ENCODE measurements around the gene PML. TPM values are rescaled to one million over a fixed set of nuclear protein-coding genes. Genes with fewer than 3 reads are reported as not detected.

Gene PML
- total RNA-seq, 1 experiment from 2014 or later, result 24.6 TPM

DNA sequence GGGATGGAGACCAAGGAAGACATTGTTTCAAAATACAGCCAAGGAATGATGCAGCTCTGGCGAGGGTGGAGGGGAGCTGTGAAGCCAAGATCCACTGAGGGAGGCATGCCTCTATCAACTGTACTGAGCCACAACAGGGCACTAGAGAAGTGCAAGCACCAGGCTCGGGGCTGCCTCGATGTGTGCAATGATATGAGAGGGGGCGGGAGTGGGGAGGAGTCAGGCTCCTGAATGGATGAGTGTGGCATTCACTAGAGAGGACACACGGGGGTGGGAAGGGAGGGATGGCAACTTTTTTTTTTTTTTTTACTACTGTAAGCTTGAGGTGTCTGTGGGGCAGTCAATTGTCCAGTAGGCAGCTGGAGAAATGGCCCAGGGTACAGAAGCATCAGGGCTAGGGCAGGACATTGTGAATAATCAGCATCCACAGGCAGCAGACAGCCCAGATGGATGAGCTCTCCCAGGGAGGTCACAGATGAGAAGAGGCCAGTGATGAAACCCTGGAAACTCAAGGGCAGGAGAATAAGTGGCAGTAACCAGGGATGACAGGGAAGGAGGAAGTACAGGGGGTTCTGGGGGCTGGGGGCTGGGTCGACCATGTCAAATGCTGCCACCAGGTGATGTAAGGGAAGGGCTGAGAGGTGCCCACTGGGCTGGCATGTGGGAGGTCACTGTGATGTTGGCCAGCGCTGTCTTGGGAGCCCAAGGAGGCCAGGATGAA, 8.3 kb upstream of the PML start:
- Histone ChIP-seq H3K4me1 (ENCODE audit: insufficient read depth, low read length) (no peaks in the 10 kb centered on the region), H3K9me3 (ENCODE audit: control insufficient read depth, low read depth, low read length) (no peaks in the 10 kb centered on the region), H3K18ac (ENCODE audit: insufficient read length, low read depth, low read length) (no peak overlapping the region), H3K27me3 (ENCODE audit: insufficient read depth, low read length) (no peaks in the 10 kb centered on the region), H3K4ac (ENCODE audit: low read depth, low read length) (no peak overlapping the region), H3K56ac (ENCODE audit: insufficient read length, low read depth, low read length) (no peak overlapping the region), H2BK20ac (ENCODE audit: low read depth, low read length, poor library complexity, severe bottlenecking) (no peak overlapping the region), H3K23ac (ENCODE audit: insufficient read length, low read depth, low read length) (no peak overlapping the region), H4K20me1 (ENCODE audit: control insufficient read depth, insufficient read depth, insufficient read length) (no peaks in the 10 kb centered on the region), H4K5ac (ENCODE audit: insufficient read length, low read depth, low read length) (no peak overlapping the region), H2BK12ac (ENCODE audit: insufficient read length, low read depth, low read length) (no peak overlapping the region), H2BK5ac (ENCODE audit: insufficient read length, low read length) (no peak overlapping the region), H3K14ac (ENCODE audit: insufficient read depth, low read length) (no peak overlapping the region), H2AK5ac (ENCODE audit: insufficient read length, low read length) (no peak overlapping the region), H2BK120ac (ENCODE audit: low read depth, low read length, poor library complexity, severe bottlenecking) (no peak overlapping the region), H3K4me2 (ENCODE audit: insufficient read depth, insufficient read length, low read length) (no peak overlapping the region), H2AFZ (ENCODE audit: low read length) (no peak overlapping the region), H3K27ac (ENCODE audit: insufficient read length, low read depth, low read length) (no peak overlapping the region), H2BK15ac (ENCODE audit: low read depth, low read length) (no peak overlapping the region), H3K9ac (ENCODE audit: extremely low read depth, insufficient read length, low read length) (no peak overlapping the region), H3K79me2 (ENCODE audit: insufficient read depth, low read length) (no peaks in the 10 kb centered on the region), H4K8ac (replicated peaks; ENCODE audit: insufficient read length, low read depth, low read length) (no peak overlapping the region), H3T11ph (ENCODE audit: low read length) (no peak overlapping the region), H3K79me1 (ENCODE audit: insufficient read depth, low read depth, low read length, poor library complexity, severe bottlenecking) (no peaks in the 10 kb centered on the region), H4K91ac (ENCODE audit: insufficient read length, low read depth, low read length) (no peak overlapping the region), H3K23me2 (ENCODE audit: insufficient read length, low read depth, low read length, poor library complexity, severe bottlenecking) (no peaks in the 10 kb centered on the region)
- Mint-ChIP-seq H3K9me3 (no peaks in the 10 kb centered on the region), H3K4me3 (no peak overlapping the region; a peak in 1 of 5 replicates), H3K27ac (peak overlapping the region in 2 of 3 experiments; percentile 29 to 32; a peak in 1 of 7 replicates), H3K27me3 (ENCODE audit: low read depth) (peaks cover 4% of the 10 kb centered on the region), H3K4me1 (peaks cover 3 to 5% of the 10 kb centered on the region in 2 experiments; a peak in 3 of 4 replicates), H3K36me3 (ENCODE audit: insufficient read depth in 1 of 3, low read depth in 3 of 3) (no peaks in the 10 kb centered on the region)
- WGBS (ENCODE audit: extremely low coverage, insufficient read length, low lambda C conversion rate), result no CpG with 5 or more reads among the region's 7 CpGs
- DNase-seq, result no peak
- TF ChIP-seq, protein P1, sequence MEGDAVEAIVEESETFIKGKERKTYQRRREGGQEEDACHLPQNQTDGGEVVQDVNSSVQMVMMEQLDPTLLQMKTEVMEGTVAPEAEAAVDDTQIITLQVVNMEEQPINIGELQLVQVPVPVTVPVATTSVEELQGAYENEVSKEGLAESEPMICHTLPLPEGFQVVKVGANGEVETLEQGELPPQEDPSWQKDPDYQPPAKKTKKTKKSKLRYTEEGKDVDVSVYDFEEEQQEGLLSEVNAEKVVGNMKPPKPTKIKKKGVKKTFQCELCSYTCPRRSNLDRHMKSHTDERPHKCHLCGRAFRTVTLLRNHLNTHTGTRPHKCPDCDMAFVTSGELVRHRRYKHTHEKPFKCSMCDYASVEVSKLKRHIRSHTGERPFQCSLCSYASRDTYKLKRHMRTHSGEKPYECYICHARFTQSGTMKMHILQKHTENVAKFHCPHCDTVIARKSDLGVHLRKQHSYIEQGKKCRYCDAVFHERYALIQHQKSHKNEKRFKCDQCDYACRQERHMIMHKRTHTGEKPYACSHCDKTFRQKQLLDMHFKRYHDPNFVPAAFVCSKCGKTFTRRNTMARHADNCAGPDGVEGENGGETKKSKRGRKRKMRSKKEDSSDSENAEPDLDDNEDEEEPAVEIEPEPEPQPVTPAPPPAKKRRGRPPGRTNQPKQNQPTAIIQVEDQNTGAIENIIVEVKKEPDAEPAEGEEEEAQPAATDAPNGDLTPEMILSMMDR (conservative IDR thresholded peaks at IDR 0.05), result no peak

All from H9 (cell line).